Measurements from ENCODE around the gene ITPKC.
A peak's percentile ranks its signal among the peaks of the same experiment; 100 is the strongest.
"Not testable (repeated sequence)": the region's sequence is repeated elsewhere in the genome, so short reads cannot be mapped to it uniquely, and the experiment has no call there.

Gene ITPKC

GRCh38 chr19:40766385-40766784, 49.5 kb downstream of the ITPKC start:
- not testable (repeated sequence) for DNase-seq (ENCODE audit: low read depth)

GRCh38 chr19:40768869-40769268, 52.0 kb downstream of the ITPKC start:
- DNase-seq (ENCODE audit: low read depth), result no peak

- not testable (repeated sequence) for DNase-seq (ENCODE audit: low read depth)
These were observed 54.4 kb downstream of the ITPKC start for GRCh38 chr19:40771101-40771862.

GRCh38 chr19:40774916-40775631, 58.2 kb downstream of the ITPKC start, which contains the start of gene MIA:
Gene MIA (plus strand): TSS chr19:40775521. CDS start chr19:40775543, 22 bp downstream.
- no peak for DNase-seq (ENCODE audit: low read depth)

GRCh38 chr19:40775632-40776022, 58.7 kb downstream of the ITPKC start:
- DNase-seq (ENCODE audit: low read depth), result no peak

- no peak for DNase-seq (ENCODE audit: low read depth)
These were observed 59.5 kb downstream of the ITPKC start for GRCh38 chr19:40776364-40776763.

- peak; percentile 88 for DNase-seq (ENCODE audit: low read depth)
These were observed 60.2 kb downstream of the ITPKC start for GRCh38 chr19:40776932-40777644.

GRCh38 chr19:40777645-40777936, 60.7 kb downstream of the ITPKC start:
- no peak for DNase-seq (ENCODE audit: low read depth)

GRCh38 chr19:40777937-40778705, 61.2 kb downstream of the ITPKC start, which contains the start of gene RAB4B:
Gene RAB4B (plus strand): TSS chr19:40778247. CDS start chr19:40778376, 129 bp downstream.
- peak; percentile 100 for DNase-seq (ENCODE audit: low read depth)

- no peak for DNase-seq (ENCODE audit: low read depth)
These were observed 61.9 kb downstream of the ITPKC start for GRCh38 chr19:40778706-40779284.

- DNase-seq (ENCODE audit: low read depth), result no peak
These were observed 63.7 kb downstream of the ITPKC start for GRCh38 chr19:40780582-40780981.

GRCh38 chr19:40781140-40781539, 64.2 kb downstream of the ITPKC start:
- DNase-seq (ENCODE audit: low read depth), result no peak

GRCh38 chr19:40783711-40784110, 66.8 kb downstream of the ITPKC start:
- no peak for DNase-seq (ENCODE audit: low read depth)

- DNase-seq (ENCODE audit: low read depth), result not testable (repeated sequence)
These were observed 67.2 kb downstream of the ITPKC start for GRCh38 chr19:40784146-40784545.

GRCh38 chr19:40785526-40785925, 68.6 kb downstream of the ITPKC start:
- DNase-seq (ENCODE audit: low read depth), result no peak

GRCh38 chr19:40786060-40787037, 69.4 kb downstream of the ITPKC start:
- DNase-seq (ENCODE audit: low read depth), result no peak

All from T follicular helper cell (primary cell).